ENCODE data around the gene TGFBR3.
A peak's percentile ranks its signal among the peaks of the same experiment; 100 is the strongest.

Gene TGFBR3

DNA sequence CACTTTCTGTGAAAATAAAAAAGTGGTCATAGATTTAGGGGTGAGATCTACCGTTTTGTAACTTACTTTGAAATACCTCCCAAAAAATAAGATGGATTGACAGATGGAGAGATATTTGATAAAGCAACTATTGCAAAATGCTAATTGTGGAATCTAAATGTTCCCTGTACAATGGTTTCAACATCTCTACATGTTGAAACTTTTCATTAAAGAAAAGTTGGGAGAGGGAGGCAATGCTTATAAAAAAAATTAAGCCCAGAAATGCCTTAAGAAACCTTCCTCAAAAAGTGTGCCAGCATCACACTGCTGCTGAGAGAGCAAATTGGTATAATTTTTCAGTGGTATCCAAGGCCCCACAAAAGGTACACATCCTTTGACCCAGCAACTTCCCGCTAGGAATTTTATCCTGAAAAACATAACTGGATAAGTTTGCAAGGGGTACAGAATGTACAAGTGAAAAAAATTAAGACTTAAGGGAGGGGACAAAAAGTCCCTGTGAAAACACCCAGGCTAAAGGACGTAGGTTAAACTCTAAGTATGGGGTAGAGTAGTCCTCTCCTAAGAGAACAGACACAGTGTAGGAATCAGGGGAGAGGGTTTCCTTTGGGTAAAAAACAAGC, 84.3 kb downstream of the TGFBR3 start:
- Histone ChIP-seq H4K8ac (ENCODE audit: low read length) (no peak overlapping the region), H3K27me3 (ENCODE audit: control insufficient read depth in 1 of 2, insufficient read depth in 1 of 2, low read length in 2 of 2) (no peaks in the 10 kb centered on the region), H2BK12ac (ENCODE audit: low read length in 2 of 2) (no peak overlapping the region), H3K4me1 (ENCODE audit: control insufficient read depth, insufficient read depth, low read depth, low read length) (peaks cover 20% of the 10 kb centered on the region), H3K4me3 (ENCODE audit: insufficient read depth in 1 of 2, low read depth in 1 of 2, low read length in 2 of 2) (no peak overlapping the region), H2BK120ac (ENCODE audit: low read depth, low read length) (no peak overlapping the region), H3K9me3 (ENCODE audit: control insufficient read depth, low read length) (no peaks in the 10 kb centered on the region), H3K9ac (ENCODE audit: low read length) (no peak overlapping the region), H3K14ac (ENCODE audit: low read length in 2 of 2) (no peak overlapping the region), H4K91ac (ENCODE audit: low read length) (no peak overlapping the region), H2BK5ac (ENCODE audit: low read depth, low read length, poor library complexity, severe bottlenecking) (no peak overlapping the region), H2AK5ac (ENCODE audit: low read length, severe bottlenecking) (no peak overlapping the region), H2AFZ (ENCODE audit: low read depth, low read length) (no peak overlapping the region), H3K79me1 (replicated peaks; ENCODE audit: low read length, poor library complexity, severe bottlenecking) (peaks cover 36% of the 10 kb centered on the region), H2BK15ac (ENCODE audit: low read depth, poor library complexity, severe bottlenecking) (no peak overlapping the region), H3K4me2 (ENCODE audit: low read length, poor library complexity, severe bottlenecking) (no peak overlapping the region), H3K23ac (ENCODE audit: low read length in 2 of 2) (no peak overlapping the region), H3K27ac (ENCODE audit: low read length, poor library complexity, severe bottlenecking) (no peak overlapping the region), H3K36me3 (ENCODE audit: control insufficient read depth in 1 of 2, insufficient read depth in 2 of 2, low read depth in 1 of 2, low read length in 2 of 2) (peaks cover 0 to 65% of the 10 kb centered on the region in 2 experiments), H3K4ac (ENCODE audit: low read depth in 1 of 2, low read length in 2 of 2) (no peak overlapping the region), H3K18ac (ENCODE audit: low read depth in 1 of 2, low read length in 2 of 2) (no peak overlapping the region)
- 94% methylated on average over 3 of the region's 3 CpGs for WGBS
- DNase-seq, result no peak

DNA sequence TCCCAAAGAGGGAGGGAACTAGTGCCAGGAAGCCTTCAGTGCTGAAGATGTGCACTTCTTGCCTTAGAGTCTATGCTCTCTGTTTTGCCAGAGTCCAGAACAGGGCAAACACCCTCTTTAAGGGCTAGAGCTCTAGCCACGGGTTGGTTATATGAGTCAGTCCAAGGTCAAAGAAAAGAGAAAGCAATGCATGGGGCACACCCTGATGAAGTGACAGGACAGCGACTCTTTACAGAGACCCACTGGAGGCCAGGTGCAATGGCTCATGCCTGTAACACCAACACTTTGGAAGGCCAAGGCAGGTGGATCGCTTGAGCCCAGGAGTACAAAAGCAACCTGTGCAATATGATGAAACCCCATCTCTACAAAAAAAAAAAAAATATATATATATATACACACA, 86.1 kb downstream of the TGFBR3 start:
- peaks cover 14% of the 10 kb centered on the region for H3K4me1 ChIP-seq (ENCODE audit: control insufficient read depth, insufficient read depth, low read depth, low read length)
- 45% methylated on average over 2 of the region's 3 CpGs for WGBS
- H3K9ac ChIP-seq (ENCODE audit: low read length), result peak overlapping the region; percentile 65
- no peak overlapping the region for H3K4ac ChIP-seq (ENCODE audit: low read depth in 1 of 2, low read length in 2 of 2)
- no peak for DNase-seq
- H2BK15ac ChIP-seq (ENCODE audit: low read depth, poor library complexity, severe bottlenecking), result no peak overlapping the region
- no peak overlapping the region for H2BK120ac ChIP-seq (ENCODE audit: low read depth, low read length)
- H3K27ac ChIP-seq (ENCODE audit: low read length, poor library complexity, severe bottlenecking), result no peak overlapping the region
- no peak overlapping the region for H2BK5ac ChIP-seq (ENCODE audit: low read depth, low read length, poor library complexity, severe bottlenecking)
- H3K18ac ChIP-seq (ENCODE audit: low read depth in 1 of 2, low read length in 2 of 2), result no peak overlapping the region
- no peaks in the 10 kb centered on the region for H3K9me3 ChIP-seq (ENCODE audit: control insufficient read depth, low read length)
- peak overlapping the region in 1 of 2 experiments; percentile 78 for H2BK12ac ChIP-seq (ENCODE audit: low read length in 2 of 2)
- no peak overlapping the region for H4K91ac ChIP-seq (ENCODE audit: low read length)
- H3K4me3 ChIP-seq (ENCODE audit: insufficient read depth in 1 of 2, low read depth in 1 of 2, low read length in 2 of 2), result no peak overlapping the region
- no peak overlapping the region for H2AFZ ChIP-seq (ENCODE audit: low read depth, low read length)
- peaks cover 0 to 70% of the 10 kb centered on the region in 2 experiments for H3K36me3 ChIP-seq (ENCODE audit: control insufficient read depth in 1 of 2, insufficient read depth in 2 of 2, low read depth in 1 of 2, low read length in 2 of 2)
- no peak overlapping the region for H4K8ac ChIP-seq (ENCODE audit: low read length)
- peaks cover 30% of the 10 kb centered on the region for H3K79me1 ChIP-seq (replicated peaks; ENCODE audit: low read length, poor library complexity, severe bottlenecking)
- no peak overlapping the region for H3K14ac ChIP-seq (ENCODE audit: low read length in 2 of 2)
- H3K4me2 ChIP-seq (ENCODE audit: low read length, poor library complexity, severe bottlenecking), result no peak overlapping the region
- no peak overlapping the region for H2AK5ac ChIP-seq (ENCODE audit: low read length, severe bottlenecking)
- H3K23ac ChIP-seq (ENCODE audit: low read length in 2 of 2), result no peak overlapping the region
- H3K27me3 ChIP-seq (ENCODE audit: control insufficient read depth in 1 of 2, insufficient read depth in 1 of 2, low read length in 2 of 2), result no peaks in the 10 kb centered on the region

DNA sequence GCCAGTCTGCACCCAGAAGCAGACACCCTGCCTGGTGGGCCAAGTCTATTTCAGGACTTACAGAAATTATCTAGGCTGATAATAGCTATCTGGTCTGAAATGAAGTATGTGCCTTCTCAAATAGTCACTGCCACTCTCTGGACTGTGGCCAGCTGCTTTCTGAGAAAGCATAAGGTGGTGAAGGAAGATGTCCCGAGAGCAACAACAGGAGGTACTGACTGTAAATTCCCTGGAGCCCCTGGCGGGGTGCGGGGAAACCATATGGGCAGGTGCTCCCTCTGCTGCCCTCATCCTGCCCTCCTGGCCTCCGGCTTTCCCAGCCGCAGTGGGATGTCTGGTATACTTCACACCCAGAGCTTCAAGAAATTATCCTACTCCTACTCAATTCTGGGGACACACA, 86.8 kb downstream of the TGFBR3 start:
- Histone ChIP-seq H4K8ac (ENCODE audit: low read length) (peak overlapping the region; percentile 14), H3K27me3 (ENCODE audit: control insufficient read depth in 1 of 2, insufficient read depth in 1 of 2, low read length in 2 of 2) (no peaks in the 10 kb centered on the region), H3K9me3 (ENCODE audit: control insufficient read depth, low read length) (no peaks in the 10 kb centered on the region), H3K4me1 (ENCODE audit: control insufficient read depth, insufficient read depth, low read depth, low read length) (peaks cover 7% of the 10 kb centered on the region), H3K18ac (ENCODE audit: low read depth in 1 of 2, low read length in 2 of 2) (no peak overlapping the region), H3K14ac (ENCODE audit: low read length in 2 of 2) (no peak overlapping the region), H2AK5ac (ENCODE audit: low read length, severe bottlenecking) (no peak overlapping the region), H3K27ac (ENCODE audit: low read length, poor library complexity, severe bottlenecking) (no peak overlapping the region), H3K4ac (ENCODE audit: low read depth in 1 of 2, low read length in 2 of 2) (no peak overlapping the region), H2BK5ac (ENCODE audit: low read depth, low read length, poor library complexity, severe bottlenecking) (no peak overlapping the region), H3K79me1 (replicated peaks; ENCODE audit: low read length, poor library complexity, severe bottlenecking) (peaks cover 30% of the 10 kb centered on the region), H2BK120ac (ENCODE audit: low read depth, low read length) (no peak overlapping the region), H2BK15ac (ENCODE audit: low read depth, poor library complexity, severe bottlenecking) (no peak overlapping the region), H3K36me3 (ENCODE audit: control insufficient read depth in 1 of 2, insufficient read depth in 2 of 2, low read depth in 1 of 2, low read length in 2 of 2) (peaks cover 0 to 69% of the 10 kb centered on the region in 2 experiments), H2AFZ (ENCODE audit: low read depth, low read length) (no peak overlapping the region), H3K4me3 (ENCODE audit: insufficient read depth in 1 of 2, low read depth in 1 of 2, low read length in 2 of 2) (peak overlapping the region in 1 of 2 experiments; percentile 14), H2BK12ac (ENCODE audit: low read length in 2 of 2) (no peak overlapping the region), H3K4me2 (ENCODE audit: low read length, poor library complexity, severe bottlenecking) (no peak overlapping the region), H3K23ac (ENCODE audit: low read length in 2 of 2) (no peak overlapping the region), H3K9ac (ENCODE audit: low read length) (peak overlapping the region; percentile 65), H4K91ac (ENCODE audit: low read length) (no peak overlapping the region)
- 84% methylated on average over 5 of the region's 5 CpGs for WGBS
- no peak for DNase-seq

DNA sequence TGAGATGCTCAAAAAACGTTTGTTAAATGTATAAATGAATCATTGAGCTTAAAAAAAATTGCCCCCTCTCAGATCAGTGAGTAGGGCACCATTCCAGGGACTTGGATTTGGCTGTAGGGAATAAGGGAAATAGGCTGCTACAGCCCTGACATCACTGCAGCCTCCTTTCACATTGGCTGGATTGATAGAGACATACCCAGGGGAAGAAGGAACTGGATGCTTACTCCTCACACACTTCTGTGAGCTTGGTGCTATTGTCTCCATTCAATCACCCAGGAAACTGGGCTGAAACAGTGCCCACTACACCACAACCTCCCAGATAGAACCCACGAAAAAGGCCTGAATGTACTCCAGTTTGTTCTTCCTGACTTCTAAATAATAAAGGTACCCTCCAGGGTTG, 87.2 kb downstream of the TGFBR3 start:
- Histone ChIP-seq H3K4me3 (ENCODE audit: insufficient read depth in 1 of 2, low read depth in 1 of 2, low read length in 2 of 2) (peak overlapping the region in 1 of 2 experiments; percentile 52), H2BK120ac (ENCODE audit: low read depth, low read length) (no peak overlapping the region), H4K8ac (ENCODE audit: low read length) (no peak overlapping the region), H3K14ac (ENCODE audit: low read length in 2 of 2) (no peak overlapping the region), H3K9me3 (ENCODE audit: control insufficient read depth, low read length) (no peaks in the 10 kb centered on the region), H2AK5ac (ENCODE audit: low read length, severe bottlenecking) (no peak overlapping the region), H3K27me3 (ENCODE audit: control insufficient read depth in 1 of 2, insufficient read depth in 1 of 2, low read length in 2 of 2) (no peaks in the 10 kb centered on the region), H3K4ac (ENCODE audit: low read depth in 1 of 2, low read length in 2 of 2) (no peak overlapping the region), H3K4me2 (ENCODE audit: low read length, poor library complexity, severe bottlenecking) (no peak overlapping the region), H3K36me3 (ENCODE audit: control insufficient read depth in 1 of 2, insufficient read depth in 2 of 2, low read depth in 1 of 2, low read length in 2 of 2) (peaks cover 0 to 71% of the 10 kb centered on the region in 2 experiments), H2BK12ac (ENCODE audit: low read length in 2 of 2) (no peak overlapping the region), H4K91ac (ENCODE audit: low read length) (no peak overlapping the region), H3K79me1 (replicated peaks; ENCODE audit: low read length, poor library complexity, severe bottlenecking) (peaks cover 28% of the 10 kb centered on the region), H2BK5ac (ENCODE audit: low read depth, low read length, poor library complexity, severe bottlenecking) (no peak overlapping the region), H3K9ac (ENCODE audit: low read length) (peak overlapping the region; percentile 65), H3K27ac (ENCODE audit: low read length, poor library complexity, severe bottlenecking) (no peak overlapping the region), H3K18ac (ENCODE audit: low read depth in 1 of 2, low read length in 2 of 2) (no peak overlapping the region), H2AFZ (ENCODE audit: low read depth, low read length) (no peak overlapping the region), H3K4me1 (ENCODE audit: control insufficient read depth, insufficient read depth, low read depth, low read length) (peaks cover 4% of the 10 kb centered on the region), H2BK15ac (ENCODE audit: low read depth, poor library complexity, severe bottlenecking) (no peak overlapping the region), H3K23ac (ENCODE audit: low read length in 2 of 2) (no peak overlapping the region)
- 90% methylated on average over 1 of the region's 2 CpGs for WGBS
- DNase-seq, result no peak

Measured in mesenchymal stem cell (in vitro differentiated cells and primary cell).